Lung (tissue), 12 donors: ENCODE data around the gene SMAD1. TPM values are rescaled to one million over a fixed set of nuclear protein-coding genes. Genes with fewer than 3 reads are reported as not detected.
"Not testable (repeated sequence)": the region's sequence is repeated elsewhere in the genome, so short reads cannot be mapped to it uniquely, and the experiment has no call there.

Experiments
- ATAC-seq: fragments of 200-7000 bp; cut with Tn5 transposase; one replicate; pipeline ENCODE4 v1.9.1; 2020; ENCODE audit warnings: moderate number of reproducible peaks; ENCODE audit not compliant: insufficient read depth, low FRiP score
- DNase-seq, 3 donors: peaks; one replicate each; pipeline ENCODE4 v3.0.0-alpha.2; 2013 to 2017
- H3K27ac ChIP-seq, 2 donors: one replicate each; pipeline ENCODE4 v1.5.1; 2013; ENCODE audit warnings: mild to moderate bottlenecking in 2 of 2, moderate library complexity in 2 of 2, control low read depth in 1 of 2, inconsistent platforms in 1 of 2, low read depth in 1 of 2, low read length in 1 of 2
- H3K27me3 ChIP-seq, 3 donors: one replicate each; pipeline ENCODE4 v1.5.1; 2013; ENCODE audit warnings: low read length in 2 of 3; ENCODE audit not compliant: control insufficient read depth in 3 of 3, insufficient read depth in 3 of 3
- H3K36me3 ChIP-seq, 4 donors: one replicate each; pipeline ENCODE4 v1.5.1; 2013; ENCODE audit warnings: low read length in 4 of 4, mild to moderate bottlenecking in 1 of 4, moderate library complexity in 1 of 4; ENCODE audit not compliant: control insufficient read depth in 4 of 4, insufficient read depth in 4 of 4
- H3K4me1 ChIP-seq, 5 donors: one replicate each; pipeline ENCODE4 v1.5.1; 2013; ENCODE audit warnings: low read length in 5 of 5, mild to moderate bottlenecking in 2 of 5, moderate library complexity in 1 of 5; ENCODE audit not compliant: control insufficient read depth in 5 of 5, insufficient read depth in 5 of 5
- H3K4me3 ChIP-seq: one replicate; pipeline ENCODE4 v1.5.1; 2013; ENCODE audit warnings: mild to moderate bottlenecking, control low read depth, moderate library complexity
- H3K9ac ChIP-seq, 2 donors: one replicate each; pipeline ENCODE4 v1.5.1; 2013; ENCODE audit warnings: low read length in 2 of 2, control low read depth in 1 of 2; ENCODE audit not compliant: insufficient read depth in 1 of 2
- H3K9me3 ChIP-seq, 4 donors: one replicate each; pipeline ENCODE4 v1.5.1; 2013; ENCODE audit warnings: low read length in 3 of 4, mild to moderate bottlenecking in 1 of 4, moderate library complexity in 1 of 4; ENCODE audit not compliant: control insufficient read depth in 4 of 4, insufficient read depth in 3 of 4
- CTCF ChIP-seq: IDR thresholded peaks from 2 replicates; pipeline ENCODE4 v1.5.1; 2012; ENCODE audit warnings: mild to moderate bottlenecking; ENCODE audit errors: control extremely low read depth, extremely low read depth
- WGBS, 2 donors: extraction: QIAGEN DNeasy Blood & Tissue Kit; methylation state at CpG; one replicate each; pipeline ENCODE4 v1.1.7; 2013; 5-methylcytosine and 5-hydroxymethylcytosine counted together
- polyA plus RNA-seq, 2 donors: library from polyadenylated mRNA; stranded (reverse); fragments of 200-250 nt; gene quantifications; one replicate each; pipeline ENCODE4 v1.2.1, GENCODE V29; 2013
- total RNA-seq, 2 donors: library from RNA; depleted of rRNA in 1 of 2; stranded (reverse); fragments of >200 nt in 1 of 2; gene quantifications; one replicate each; pipeline ENCODE4 v1.2.1, GENCODE V29; 2014 to 2021
- donor health status: control.
- donor health status: control.
- donor health status: Bipolar disorder and iron deficiency.
- donor health status: healthy.
- donor health status: DM: yes; HTN: yes; CAD: no.

The SMAD1 gene
- total and polyA plus RNA-seq, 4 donors = 3.7 to 50.3 (median 19.9) TPM

GRCh38 chr4:145566086-145566708, 84.5 kb downstream of the SMAD1 start:
- H3K4me3 ChIP-seq = no peak overlapping the region
- H3K9ac ChIP-seq = no peak overlapping the region
- 93 to 94% methylated on average over 5 of the region's 5 CpGs for WGBS, 2 donors
- TF ChIP-seq CTCF = no peak
- no peak for ATAC-seq
- no peaks in the 10 kb centered on the region for H3K27me3 ChIP-seq
- H3K27ac ChIP-seq = no peak overlapping the region
- H3K4me1 ChIP-seq = no peaks in the 10 kb centered on the region
- H3K36me3 ChIP-seq = no peaks in the 10 kb centered on the region
- peaks cover 0 to 3% (median 3%) of the 10 kb centered on the region in 4 donors for H3K9me3 ChIP-seq
- no peak for DNase-seq

GRCh38 chr4:145566768-145567167, 85.1 kb downstream of the SMAD1 start:
- Histone ChIP-seq H3K4me3 (no peak overlapping the region), H3K27me3 (no peaks in the 10 kb centered on the region), H3K4me1 (no peaks in the 10 kb centered on the region), H3K36me3 (no peaks in the 10 kb centered on the region), H3K9me3 (peaks cover 0 to 3% (median 3%) of the 10 kb centered on the region in 4 donors), H3K27ac (no peak overlapping the region), H3K9ac (no peak overlapping the region)
- DNase-seq = no peak
- no peak for TF ChIP-seq CTCF
- no peak for ATAC-seq
- 79 to 87% methylated on average over 5 of the region's 5 CpGs for WGBS, 2 donors

- Histone ChIP-seq H3K27ac (no peak overlapping the region), H3K27me3 (no peaks in the 10 kb centered on the region), H3K9ac (no peak overlapping the region), H3K4me3 (no peak overlapping the region), H3K9me3 (peaks cover 0 to 3% (median 3%) of the 10 kb centered on the region in 4 donors), H3K4me1 (no peaks in the 10 kb centered on the region), H3K36me3 (no peaks in the 10 kb centered on the region)
- no peak for ATAC-seq
- DNase-seq = no peak
- no peak for TF ChIP-seq CTCF
- 90 to 98% methylated on average over 2 of the region's 2 CpGs for WGBS, 2 donors
These were observed 85.9 kb downstream of the SMAD1 start for GRCh38 chr4:145567516-145567915.

- DNase-seq = not testable (repeated sequence)
These were observed 92.9 kb downstream of the SMAD1 start for GRCh38 chr4:145574546-145574945.

More at GRCh38 chr4:145574546-145574945, 92.9 kb downstream of the SMAD1 start:
- H3K4me1 ChIP-seq, H3K9ac ChIP-seq, H3K4me3 ChIP-seq, H3K9me3 ChIP-seq, ATAC-seq, H3K27ac ChIP-seq, H3K36me3 ChIP-seq, H3K27me3 ChIP-seq: not testable (repeated sequence)
- WGBS, 2 donors = 79 to 80% methylated on average over 7 of the region's 7 CpGs
